Gastroesophageal sphincter (tissue), 4 donors: ENCODE data around the gene SNX11. TPM values are rescaled to one million over a fixed set of nuclear protein-coding genes. Genes with fewer than 3 reads are reported as not detected.
A peak's percentile ranks its signal among the peaks of the same experiment; 100 is the strongest.

Source experiments
- ATAC-seq: fragments of 150-250 bp; one replicate; pipeline ENCODE4 v1.9.1; 2016; ENCODE audit warnings: mild to moderate bottlenecking, moderate library complexity
- H3K27ac ChIP-seq, 4 donors: fragments of 200-600 bp; sonication (generic) in 3 of 4; 1 replicate in 3 of 4; 2 replicates in 1 of 4; pipeline ENCODE4 v1.5.1; 2016 to 2019
- H3K27me3 ChIP-seq: fragments of 200-600 bp; sonication (generic); one replicate; pipeline ENCODE4 v1.5.1; 2019
- H3K36me3 ChIP-seq, 2 donors: fragments of 200-600 bp; sonication (generic); one replicate each; pipeline ENCODE4 v1.5.1; 2019; ENCODE audit warnings: control low read depth in 1 of 2
- H3K4me1 ChIP-seq, 3 donors: fragments of 200-600 bp; sonication (generic); 1 replicate in 2 of 3; 2 replicates in 1 of 3; pipeline ENCODE4 v1.5.1; 2016 to 2019; ENCODE audit warnings: control low read depth in 2 of 3
- H3K4me3 ChIP-seq, 2 donors: fragments of 200-600 bp; sonication (generic); one replicate each; pipeline ENCODE4 v1.5.1; 2019; ENCODE audit warnings: mild to moderate bottlenecking in 1 of 2, moderate library complexity in 1 of 2
- H3K9me3 ChIP-seq, 3 donors: fragments of 200-600 bp; sonication (generic); one replicate each; pipeline ENCODE4 v1.5.1; 2017 to 2019; ENCODE audit warnings: control low read depth in 2 of 3
- EP300 ChIP-seq: sonication (generic); formaldehyde crosslinking; IDR thresholded peaks from one replicate; pipeline ENCODE4 v1.6.1; 2017; ENCODE audit warnings: antibody characterized with exemption, mild to moderate bottlenecking
- POLR2A ChIP-seq, 2 donors: fragments of 450-650 bp; IDR thresholded peaks; one replicate each; pipeline ENCODE4 v1.6.1; 2017; ENCODE audit warnings: antibody characterized with exemption in 2 of 2, mild to moderate bottlenecking in 2 of 2, moderate library complexity in 1 of 2
- POLR2AphosphoS5 ChIP-seq: sonication (generic); formaldehyde crosslinking; IDR thresholded peaks from one replicate; pipeline ENCODE4 v1.6.1; 2017; ENCODE audit warnings: antibody characterized with exemption
- WGBS, 2 donors: methylation state at CpG; one replicate each; pipeline ENCODE4 v1.1.5; 2018; ENCODE audit warnings: low coverage in 1 of 2; 5-methylcytosine and 5-hydroxymethylcytosine counted together
- total RNA-seq, 4 donors: library from RNA; depleted of rRNA; stranded (reverse); fragments of >200 nt; gene quantifications; one replicate each; pipeline ENCODE4 v1.1.0, GENCODE V29; 2016
- TF ChIP-seq, protein P1 (sequence below), 4 experiments: fragments of 200-600 bp in 2 of 4; fragments of 450-650 bp in 2 of 4; sonication (generic) in 1 of 4; IDR thresholded peaks; one replicate each; pipeline ENCODE4 v1.5.1; 2017 to 2019; ENCODE audit warnings: antibody characterized with exemption in 4 of 4, mild to moderate bottlenecking in 2 of 4, moderate library complexity in 2 of 4

Gene SNX11
- total RNA-seq, 4 donors from 2014 or later: 12.4 to 20.5 (median 16.8) TPM

DNA sequence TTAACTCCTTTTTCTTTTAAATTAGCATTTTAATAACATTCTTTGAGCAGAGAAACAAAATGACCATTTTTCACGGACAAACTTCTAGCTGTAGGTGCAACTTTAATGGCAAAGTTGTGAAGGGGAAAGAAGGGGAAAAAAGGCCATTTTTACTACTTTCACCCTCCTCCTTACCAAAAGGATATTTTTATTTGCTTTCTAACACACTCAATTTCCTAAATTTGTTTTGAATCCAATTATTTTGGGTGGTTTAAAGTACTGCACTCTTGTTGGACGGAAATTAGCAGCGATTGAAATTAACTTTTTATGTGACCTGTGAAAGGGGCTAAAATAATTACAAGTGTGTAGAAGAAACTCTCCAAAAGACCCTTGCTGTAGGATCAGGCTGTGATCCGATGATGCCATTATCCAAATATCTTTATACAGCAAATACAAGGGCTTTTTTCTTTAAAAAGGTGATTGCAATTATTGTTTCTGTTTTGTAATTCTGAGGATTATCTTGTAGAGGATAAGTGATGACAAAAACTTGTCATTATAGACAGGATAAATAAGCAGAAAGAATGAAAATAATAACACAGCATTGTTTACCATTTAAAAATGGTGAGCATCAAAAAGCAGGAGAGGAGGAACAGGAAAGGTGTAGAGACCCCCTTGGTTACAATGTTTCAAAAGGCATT, 42.4 kb downstream of the SNX11 start:
- no peaks in the 10 kb centered on the region for H3K9me3 ChIP-seq
- H3K27ac ChIP-seq: no peak overlapping the region
- no peak overlapping the region for H3K4me3 ChIP-seq
- peaks cover 97% of the 10 kb centered on the region for H3K27me3 ChIP-seq
- TF ChIP-seq POLR2A (IDR thresholded peaks at IDR 0.05) (no peak), POLR2AphosphoS5 (no peak), EP300 (no peak)
- TF ChIP-seq, protein P1, sequence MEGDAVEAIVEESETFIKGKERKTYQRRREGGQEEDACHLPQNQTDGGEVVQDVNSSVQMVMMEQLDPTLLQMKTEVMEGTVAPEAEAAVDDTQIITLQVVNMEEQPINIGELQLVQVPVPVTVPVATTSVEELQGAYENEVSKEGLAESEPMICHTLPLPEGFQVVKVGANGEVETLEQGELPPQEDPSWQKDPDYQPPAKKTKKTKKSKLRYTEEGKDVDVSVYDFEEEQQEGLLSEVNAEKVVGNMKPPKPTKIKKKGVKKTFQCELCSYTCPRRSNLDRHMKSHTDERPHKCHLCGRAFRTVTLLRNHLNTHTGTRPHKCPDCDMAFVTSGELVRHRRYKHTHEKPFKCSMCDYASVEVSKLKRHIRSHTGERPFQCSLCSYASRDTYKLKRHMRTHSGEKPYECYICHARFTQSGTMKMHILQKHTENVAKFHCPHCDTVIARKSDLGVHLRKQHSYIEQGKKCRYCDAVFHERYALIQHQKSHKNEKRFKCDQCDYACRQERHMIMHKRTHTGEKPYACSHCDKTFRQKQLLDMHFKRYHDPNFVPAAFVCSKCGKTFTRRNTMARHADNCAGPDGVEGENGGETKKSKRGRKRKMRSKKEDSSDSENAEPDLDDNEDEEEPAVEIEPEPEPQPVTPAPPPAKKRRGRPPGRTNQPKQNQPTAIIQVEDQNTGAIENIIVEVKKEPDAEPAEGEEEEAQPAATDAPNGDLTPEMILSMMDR (IDR thresholded peaks at IDR 0.05): no peak
- no peaks in the 10 kb centered on the region for H3K36me3 ChIP-seq
- WGBS, 2 donors: 74 to 75% methylated on average over 2 to 4 of the region's 4 CpGs
- no peak for ATAC-seq
- H3K4me1 ChIP-seq: no peaks in the 10 kb centered on the region

DNA sequence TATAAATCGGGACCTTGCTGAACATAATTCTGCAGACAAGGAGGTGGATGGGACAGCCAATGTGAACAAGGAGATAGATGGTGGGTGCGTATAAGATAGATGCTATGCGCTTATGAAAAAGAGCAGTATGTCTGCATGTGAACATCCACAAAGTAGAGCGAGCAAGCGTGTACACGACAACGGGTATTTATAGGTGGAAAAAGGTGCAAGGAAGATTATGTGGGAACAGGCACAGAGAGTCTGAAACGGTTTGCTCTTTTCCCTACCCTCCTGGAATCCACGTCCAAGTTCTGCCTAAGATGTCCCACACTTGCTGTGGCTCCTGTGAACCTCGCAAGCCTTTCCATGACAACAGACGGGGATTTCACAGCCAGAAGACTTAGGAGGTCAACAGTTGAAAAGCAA, 43.0 kb downstream of the SNX11 start:
- Histone ChIP-seq H3K9me3 (no peaks in the 10 kb centered on the region), H3K27me3 (peaks cover 98% of the 10 kb centered on the region), H3K27ac (no peak overlapping the region), H3K4me1 (no peaks in the 10 kb centered on the region), H3K36me3 (no peaks in the 10 kb centered on the region), H3K4me3 (no peak overlapping the region)
- no peak for ATAC-seq
- 38 to 58% methylated on average over 8 to 11 of the region's 11 CpGs for WGBS, 2 donors
- no peak for TF ChIP-seq POLR2A (IDR thresholded peaks at IDR 0.05)
- TF ChIP-seq EP300: no peak
- no peak for TF ChIP-seq POLR2AphosphoS5

DNA sequence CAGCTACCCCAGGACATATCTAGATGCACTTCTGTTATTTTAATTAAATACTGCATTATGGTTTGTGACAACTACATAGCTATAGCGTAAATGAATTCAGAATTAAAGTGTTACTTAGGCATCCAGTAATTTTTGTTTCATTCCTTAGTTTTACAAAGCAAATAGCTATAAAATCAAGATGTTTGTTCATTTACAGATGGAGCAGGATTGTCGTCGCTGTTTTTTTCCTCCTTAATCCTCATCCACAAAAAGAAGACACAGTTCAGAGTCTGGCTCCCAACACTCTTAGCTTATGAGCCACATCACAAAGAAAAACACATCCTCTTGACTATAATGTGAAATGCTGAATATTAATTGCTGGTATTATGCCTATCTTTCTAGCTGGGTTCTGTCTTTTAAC, 43.7 kb downstream of the SNX11 start:
- H3K4me1 ChIP-seq: no peaks in the 10 kb centered on the region
- no peaks in the 10 kb centered on the region for H3K9me3 ChIP-seq
- no peak overlapping the region for H3K27ac ChIP-seq
- ATAC-seq: no peak
- WGBS, 2 donors: 55 to 79% methylated on average over 3 of the region's 3 CpGs
- H3K27me3 ChIP-seq: peaks cover 98% of the 10 kb centered on the region
- H3K4me3 ChIP-seq: no peak overlapping the region
- no peaks in the 10 kb centered on the region for H3K36me3 ChIP-seq
- TF ChIP-seq POLR2A (IDR thresholded peaks at IDR 0.05) (no peak), EP300 (no peak), POLR2AphosphoS5 (no peak)
- TF ChIP-seq, protein P1 (IDR thresholded peaks at IDR 0.05): no peak

DNA sequence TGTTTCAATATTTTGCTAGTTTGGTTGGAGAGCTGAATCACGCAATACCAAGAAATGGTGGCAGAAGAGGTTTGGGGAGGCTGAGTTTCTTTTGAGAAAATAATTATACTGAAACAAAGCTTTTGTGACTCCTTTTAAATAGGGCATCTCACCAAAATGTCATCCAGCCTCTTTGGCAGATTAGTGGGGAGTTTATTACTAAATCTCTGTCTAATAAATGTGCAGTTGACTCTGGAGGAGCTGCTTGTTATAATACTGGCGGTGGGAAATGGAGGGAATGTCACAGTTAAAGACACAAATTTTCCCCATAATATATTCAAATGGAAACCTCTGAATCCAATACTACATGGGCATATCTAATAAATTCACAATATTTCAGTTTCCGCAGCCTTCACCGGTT, 44.7 kb downstream of the SNX11 start:
- H3K4me3 ChIP-seq: no peak overlapping the region
- no peaks in the 10 kb centered on the region for H3K4me1 ChIP-seq
- no peak overlapping the region for H3K27ac ChIP-seq
- TF ChIP-seq POLR2A (IDR thresholded peaks at IDR 0.05): no peak
- TF ChIP-seq, protein P1 (IDR thresholded peaks at IDR 0.05): no peak
- no peak for TF ChIP-seq POLR2AphosphoS5
- no peak for TF ChIP-seq EP300
- no peaks in the 10 kb centered on the region for H3K9me3 ChIP-seq
- no peak for ATAC-seq
- WGBS, 2 donors: 67 to 89% methylated on average over 3 to 4 of the region's 4 CpGs
- peaks cover 98% of the 10 kb centered on the region for H3K27me3 ChIP-seq
- H3K36me3 ChIP-seq: no peaks in the 10 kb centered on the region

DNA sequence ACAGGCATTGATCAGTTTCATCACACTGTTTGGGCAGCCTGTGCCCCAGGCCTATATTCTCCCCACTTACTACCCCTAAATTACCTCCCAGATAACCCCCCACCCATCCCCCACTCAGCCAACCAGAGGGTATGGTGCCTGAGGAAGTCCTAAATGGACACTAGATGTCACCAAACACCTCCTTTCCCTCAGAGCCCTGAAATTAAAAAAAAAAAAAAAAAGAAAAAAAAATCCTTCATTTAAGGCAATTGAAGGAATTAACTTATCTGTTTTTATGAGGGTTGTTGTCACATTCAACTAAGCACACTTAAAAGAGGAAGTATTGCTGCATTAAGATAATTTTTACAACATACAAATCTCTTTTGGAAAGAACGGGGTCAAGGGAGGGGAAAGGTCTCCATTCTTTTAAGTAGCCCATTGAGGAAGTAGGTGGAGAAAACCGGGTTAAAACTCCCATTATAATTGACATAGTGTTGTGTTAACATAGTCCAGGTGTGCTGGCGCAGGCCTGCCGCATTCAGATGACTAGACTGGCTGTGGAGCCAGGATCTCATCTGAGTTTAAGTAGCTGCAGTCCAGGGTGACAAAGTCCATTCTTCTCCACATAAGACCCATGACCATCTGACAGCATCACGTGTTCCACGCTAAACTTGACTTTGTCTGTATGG, 46.3 kb downstream of the SNX11 start:
- no peaks in the 10 kb centered on the region for H3K4me1 ChIP-seq
- H3K36me3 ChIP-seq: no peaks in the 10 kb centered on the region
- ATAC-seq: no peak
- no peak overlapping the region for H3K27ac ChIP-seq
- H3K4me3 ChIP-seq: no peak overlapping the region
- peaks cover 88% of the 10 kb centered on the region for H3K27me3 ChIP-seq
- 11 to 43% methylated on average over 3 to 4 of the region's 6 CpGs for WGBS, 2 donors
- no peak for TF ChIP-seq EP300
- TF ChIP-seq, protein P1 (IDR thresholded peaks at IDR 0.05): peak in 1 of 4 experiments; percentile 9
- H3K9me3 ChIP-seq: no peaks in the 10 kb centered on the region
